ENCODE data around the gene BORA.
"Not testable (repeated sequence)": the region's sequence is repeated elsewhere in the genome, so short reads cannot be mapped to it uniquely, and the experiment has no call there.

BORA gene

DNA sequence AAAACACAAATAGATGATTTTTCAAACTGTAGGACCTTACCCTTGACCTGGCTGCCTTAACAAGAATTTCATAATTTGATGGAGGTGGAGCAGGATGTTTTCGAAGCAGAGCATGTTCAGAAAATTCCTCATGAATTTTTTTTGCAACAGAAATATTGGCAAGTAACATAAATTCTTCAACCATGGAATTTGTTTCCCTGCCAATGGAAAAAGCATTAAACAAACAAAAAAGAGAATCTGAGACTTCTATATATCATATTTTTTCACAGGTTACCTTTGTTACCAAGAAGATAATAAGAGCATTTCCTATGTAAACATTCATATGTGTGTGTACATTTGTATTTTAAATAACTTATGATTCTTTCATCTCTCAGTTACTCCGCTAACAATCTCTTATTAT is 35.7 kb downstream of the BORA start:
- DNase-seq (ENCODE audit: low spot score) = no peak

- no peak for DNase-seq (ENCODE audit: low spot score)
Measured at GRCh38 chr13:72774019-72774418, 46.3 kb downstream of the BORA start.

DNA sequence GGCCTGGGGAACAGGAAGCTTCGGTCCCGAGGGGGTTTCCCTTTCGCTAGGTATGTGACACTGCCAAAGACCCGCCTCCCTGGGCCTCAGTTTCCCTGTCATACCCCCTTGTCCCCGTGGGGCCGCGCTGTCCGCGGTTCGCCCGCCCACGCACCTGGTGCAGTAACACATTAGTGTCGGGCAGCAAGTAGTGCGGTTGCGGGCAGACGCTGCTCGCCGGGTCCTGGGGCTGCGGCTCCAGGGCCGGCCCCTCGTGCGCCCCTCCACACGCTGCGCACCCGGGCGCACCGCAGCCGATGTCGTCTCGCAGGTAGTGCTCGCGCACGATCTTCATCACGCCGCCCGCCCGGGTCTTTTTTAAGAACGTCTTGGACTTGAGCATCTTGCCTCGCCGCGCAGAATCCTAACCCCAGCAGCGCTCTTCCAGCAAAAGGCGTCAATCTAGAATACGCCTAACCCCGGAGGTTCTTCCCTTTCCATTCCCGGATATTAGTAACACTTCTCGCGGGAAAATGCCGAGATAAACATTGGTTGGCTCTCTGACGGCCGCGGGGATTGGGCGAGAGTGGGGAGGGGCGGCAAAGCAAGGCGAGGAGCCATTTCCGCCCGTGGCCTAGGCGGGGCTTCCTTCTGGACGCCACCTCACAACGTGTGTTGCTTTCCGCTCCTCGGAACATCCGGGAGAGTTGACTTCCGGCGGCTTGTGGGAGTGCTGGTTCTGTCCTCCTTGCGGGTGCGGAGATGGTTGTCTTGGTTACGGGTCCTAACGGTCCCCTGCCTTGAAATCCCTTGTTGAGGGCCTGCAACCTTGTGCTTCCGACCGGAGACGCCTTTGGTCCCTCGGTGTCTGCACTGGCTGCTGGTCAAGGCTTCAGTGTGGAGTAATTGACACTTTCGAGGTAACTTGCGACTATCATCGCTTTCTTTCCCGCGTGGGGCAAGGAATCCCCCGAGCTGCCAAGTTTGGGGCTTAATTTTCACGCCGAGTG is 54.0 kb downstream of the BORA start, which contains the start of the genes DIS3 and PIBF1:
Gene DIS3 (minus strand): TSS at position 450 of the 989 bp plus-strand sequence. CDS start 68 bp downstream, at position 382.
Gene PIBF1 (plus strand): TSS at position 683 of the 989 bp plus-strand sequence. CDS start 1,337 bp downstream, outside the sequence.
- DNase-seq (ENCODE audit: low spot score) = peak; percentile 96

- DNase-seq (ENCODE audit: low spot score) = no peak
Measured at GRCh38 chr13:72782717-72783116, 55.0 kb downstream of the BORA start.

DNA sequence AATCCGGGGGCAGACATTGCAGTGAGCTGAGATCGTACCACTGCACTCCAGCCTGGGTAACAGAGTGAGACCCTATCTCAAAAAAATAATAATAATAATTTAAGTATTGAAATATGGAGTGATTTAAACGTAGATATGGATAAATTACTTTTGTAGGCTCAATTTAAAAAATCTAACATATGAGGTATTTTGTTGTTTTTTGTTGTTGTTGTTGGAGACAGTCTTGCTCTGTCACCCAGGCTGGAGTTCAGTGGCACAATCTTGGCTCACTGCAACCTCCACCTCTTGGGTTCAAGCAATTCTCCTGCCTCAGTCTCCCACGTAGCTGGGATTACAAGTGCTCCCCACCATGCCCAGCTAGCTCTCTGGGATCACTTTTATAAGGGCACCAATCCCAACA is 57.0 kb downstream of the BORA start:
- not testable (repeated sequence) for DNase-seq (ENCODE audit: low spot score)

- no peak for DNase-seq (ENCODE audit: low spot score)
Measured at GRCh38 chr13:72788831-72789230, 61.1 kb downstream of the BORA start.

DNA sequence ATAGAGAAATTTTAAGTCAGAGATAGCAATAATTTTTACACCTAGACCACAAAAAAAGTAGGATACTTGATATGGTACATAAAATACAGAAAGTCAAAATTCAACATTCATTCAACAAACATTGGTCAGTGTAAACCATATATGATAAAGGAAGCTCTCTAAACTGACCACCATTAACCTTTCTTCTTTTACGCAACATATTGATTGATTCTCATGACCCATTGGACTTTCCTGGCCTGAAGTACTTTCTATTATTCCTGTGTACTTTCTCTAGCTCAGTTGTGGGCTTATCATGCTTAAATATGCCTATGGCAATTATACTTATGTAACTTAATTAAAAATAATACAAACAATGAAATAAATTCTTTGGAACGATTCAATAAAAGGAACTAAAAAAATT is 64.9 kb downstream of the BORA start:
- no peak for DNase-seq (ENCODE audit: low spot score)

GRCh38 chr13:72798817-72799216 is 71.1 kb downstream of the BORA start:
- no peak for DNase-seq (ENCODE audit: low spot score)

GRCh38 chr13:72804301-72804700 is 76.6 kb downstream of the BORA start:
- no peak for DNase-seq (ENCODE audit: low spot score)
